ENCODE results near the gene SUFU.

GRCh38 chr10:102665904-102666509, 162.2 kb downstream of the SUFU start:
- TF ChIP-seq ZNF672 (CRISPR knock-in tag; IDR thresholded peaks at IDR 0.05) (no peak), PBX3 (CRISPR knock-in tag; IDR thresholded peaks at IDR 0.05; ENCODE audit: borderline replicate concordance) (no peak), RBAK (CRISPR knock-in tag; IDR thresholded peaks at IDR 0.05) (no peak), NFYB (CRISPR knock-in tag; IDR thresholded peaks at IDR 0.05) (no peak), RNF2 (conservative IDR thresholded peaks at IDR 0.05; ENCODE audit: low read depth) (no peak), PHF8 (CRISPR knock-in tag; IDR thresholded peaks at IDR 0.05) (no peak)

Measured in HepG2 (cell line).